GM10266 (cell line): Measurements from ENCODE around the gene CSF1.
A peak's percentile ranks its signal among the peaks of the same experiment; 100 is the strongest.

Source experiments
- DNase-seq: peaks from one replicate; pipeline ENCODE4 v3.0.0; 2012; ENCODE audit errors: extremely low spot score
- TF ChIP-seq, protein P1 (sequence below): IDR thresholded peaks from 2 replicates; pipeline ENCODE4 v1.5.1; 2012; ENCODE audit warnings: mild to moderate bottlenecking, low read depth; ENCODE audit not compliant: control insufficient read depth, insufficient read depth; ENCODE audit errors: missing control alignments

CSF1 gene

DNA sequence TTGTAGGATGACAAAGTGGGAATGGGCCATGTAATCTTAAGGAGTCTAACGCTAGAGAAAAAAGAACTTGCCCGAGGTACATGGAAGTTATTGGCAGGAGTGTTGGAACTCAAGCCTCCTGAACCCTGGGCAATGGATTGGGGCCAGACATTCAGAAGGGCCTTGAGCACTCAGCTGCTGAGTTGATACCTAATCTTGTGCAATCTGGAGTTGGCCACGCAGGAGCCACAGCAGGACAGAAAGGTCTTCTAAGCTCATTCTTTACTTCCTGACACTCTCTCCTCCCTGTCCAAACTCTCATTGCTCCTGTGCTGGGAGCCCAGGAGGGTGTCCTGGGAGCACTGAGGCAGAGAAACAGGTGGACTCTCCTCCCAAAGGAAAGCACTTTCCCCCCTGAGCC lies 25.1 kb upstream of the CSF1 start:
- TF ChIP-seq, protein P1, sequence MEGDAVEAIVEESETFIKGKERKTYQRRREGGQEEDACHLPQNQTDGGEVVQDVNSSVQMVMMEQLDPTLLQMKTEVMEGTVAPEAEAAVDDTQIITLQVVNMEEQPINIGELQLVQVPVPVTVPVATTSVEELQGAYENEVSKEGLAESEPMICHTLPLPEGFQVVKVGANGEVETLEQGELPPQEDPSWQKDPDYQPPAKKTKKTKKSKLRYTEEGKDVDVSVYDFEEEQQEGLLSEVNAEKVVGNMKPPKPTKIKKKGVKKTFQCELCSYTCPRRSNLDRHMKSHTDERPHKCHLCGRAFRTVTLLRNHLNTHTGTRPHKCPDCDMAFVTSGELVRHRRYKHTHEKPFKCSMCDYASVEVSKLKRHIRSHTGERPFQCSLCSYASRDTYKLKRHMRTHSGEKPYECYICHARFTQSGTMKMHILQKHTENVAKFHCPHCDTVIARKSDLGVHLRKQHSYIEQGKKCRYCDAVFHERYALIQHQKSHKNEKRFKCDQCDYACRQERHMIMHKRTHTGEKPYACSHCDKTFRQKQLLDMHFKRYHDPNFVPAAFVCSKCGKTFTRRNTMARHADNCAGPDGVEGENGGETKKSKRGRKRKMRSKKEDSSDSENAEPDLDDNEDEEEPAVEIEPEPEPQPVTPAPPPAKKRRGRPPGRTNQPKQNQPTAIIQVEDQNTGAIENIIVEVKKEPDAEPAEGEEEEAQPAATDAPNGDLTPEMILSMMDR = no peak
- DNase-seq = no peak

- DNase-seq = no peak
Measured at GRCh38 chr1:109886827-109887226, 23.8 kb upstream of the CSF1 start.

DNA sequence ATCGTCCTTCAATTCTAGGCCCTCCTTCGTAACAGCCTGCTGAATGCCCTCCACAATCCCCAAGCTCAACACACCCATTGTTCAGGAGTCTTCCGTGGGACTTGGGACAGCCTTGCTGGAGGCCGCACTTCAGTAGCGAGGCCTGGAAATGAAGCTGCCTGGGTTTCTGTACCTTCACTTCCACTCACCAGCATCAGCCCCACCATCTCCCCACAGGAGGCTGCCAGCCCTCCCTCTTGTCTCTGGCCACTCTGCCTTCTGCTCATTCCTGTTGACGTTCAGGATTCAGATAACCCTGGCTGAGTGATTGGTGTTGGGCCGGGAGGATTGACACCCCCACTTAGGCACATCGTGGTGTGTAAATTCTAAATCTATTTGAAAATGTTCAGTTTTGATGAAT lies 23.4 kb upstream of the CSF1 start:
- TF ChIP-seq, protein P1 = no peak
- DNase-seq = no peak

More at GRCh38 chr1:109886827-109887226, 23.8 kb upstream of the CSF1 start:
- TF ChIP-seq, protein P1 = no peak

DNA sequence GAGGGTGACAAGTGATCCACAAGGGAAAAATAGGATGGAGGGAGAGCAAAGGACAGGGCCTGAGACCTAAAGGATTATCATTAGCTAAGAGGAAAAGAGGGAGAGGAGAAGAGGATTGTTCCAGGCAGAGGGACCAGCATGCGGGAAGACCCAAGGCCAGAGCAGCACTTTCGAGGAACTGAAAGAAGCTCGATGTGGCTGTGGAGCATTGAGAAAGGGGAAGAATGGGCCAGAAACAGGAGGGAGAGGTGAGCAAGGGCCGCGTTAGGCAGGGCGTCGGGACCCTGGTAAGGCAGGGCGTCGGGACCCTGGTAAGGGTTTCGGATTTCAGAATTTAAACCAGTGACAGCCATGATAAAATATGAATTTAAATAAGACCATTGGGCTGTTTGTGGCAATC lies 22.8 kb upstream of the CSF1 start:
- TF ChIP-seq, protein P1 = no peak
- no peak for DNase-seq

GRCh38 chr1:109889094-109889493 lies 21.6 kb upstream of the CSF1 start:
- TF ChIP-seq, protein P1 = no peak
- no peak for DNase-seq

DNA sequence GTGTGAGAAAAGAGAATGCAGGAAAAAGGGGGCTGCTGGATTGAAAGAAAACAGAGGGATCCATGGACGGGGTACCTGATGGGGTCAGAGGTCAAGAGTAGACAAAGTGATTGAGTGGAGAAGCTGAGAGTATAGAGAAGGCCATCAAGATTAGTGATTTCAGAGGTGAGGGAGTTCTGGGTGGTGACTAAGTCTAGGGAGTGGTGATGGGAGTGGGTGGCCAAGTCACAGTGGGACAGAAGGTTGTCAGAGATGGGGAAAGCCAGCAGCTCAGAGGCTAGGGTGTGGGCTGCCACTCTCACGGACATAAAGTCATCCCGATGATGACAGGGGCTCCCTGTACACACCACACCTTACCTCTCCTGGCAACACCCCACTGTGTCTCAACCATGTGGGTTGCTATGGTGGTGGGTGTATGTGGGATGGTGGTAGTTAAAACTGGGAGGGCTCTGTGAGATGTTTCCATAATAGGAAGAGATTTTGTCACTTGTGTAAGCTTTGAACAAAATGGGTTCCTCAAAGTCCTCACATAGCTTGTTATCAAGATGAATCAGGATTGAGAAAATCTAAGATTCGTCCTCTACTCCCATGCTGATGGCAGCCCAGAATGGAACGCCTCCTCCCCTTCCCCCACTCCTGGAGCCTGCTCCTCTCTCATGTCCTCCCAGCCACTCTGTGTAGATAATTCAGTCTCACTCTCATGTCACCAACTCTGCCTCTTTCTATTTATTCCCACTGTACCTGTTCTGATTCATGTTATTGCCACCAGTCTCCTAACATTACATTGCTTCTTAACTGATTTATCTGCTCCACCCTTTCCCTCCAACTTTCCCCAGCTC lies 20.3 kb upstream of the CSF1 start:
- TF ChIP-seq, protein P1 = no peak
- DNase-seq = peak; percentile 55

DNA sequence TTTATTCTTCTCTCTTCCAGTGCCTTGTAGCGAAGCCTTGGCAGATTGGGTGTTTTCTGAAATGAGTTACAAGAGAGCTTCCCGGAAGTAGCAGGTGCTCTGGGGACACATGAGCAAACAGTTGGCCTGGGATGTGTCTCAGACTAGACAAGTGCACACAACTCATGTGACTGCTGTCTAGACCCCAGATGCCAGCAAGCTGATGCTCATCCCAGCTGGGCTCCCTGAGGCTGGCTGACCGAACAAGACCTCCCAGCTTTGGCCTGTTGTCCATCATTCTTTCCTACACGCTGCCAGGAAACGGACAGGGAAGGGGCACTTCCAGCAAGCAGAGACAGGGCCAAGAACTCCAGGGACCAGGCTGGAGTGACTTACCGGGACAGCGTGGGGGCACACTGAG lies 18.7 kb upstream of the CSF1 start:
- DNase-seq = no peak
- TF ChIP-seq, protein P1 = no peak
